Keratinocyte (primary cell): Measurements from ENCODE around the gene ATP13A3.

ENCODE experiments used
- EZH2 ChIP-seq: IDR thresholded peaks from one replicate; pipeline ENCODE4 v1.6.1; 2012; ENCODE audit warnings: inconsistent platforms, mild to moderate bottlenecking, low read length, moderate library complexity
- TF ChIP-seq, protein P1 (sequence below), 3 experiments: IDR thresholded peaks in 1 of 3; conservative IDR thresholded peaks in 1 of 3; optimal IDR thresholded peaks in 1 of 3; 2 replicates in 2 of 3; 3 replicates in 1 of 3; pipeline versions ENCODE3 to v1.5.1; 2011; ENCODE audit warnings: low read length in 3 of 3, mild to moderate bottlenecking in 3 of 3, moderate library complexity in 2 of 3, control low read depth in 1 of 3, inconsistent platforms in 1 of 3; ENCODE audit not compliant: insufficient read depth in 2 of 3; ENCODE audit errors: extremely low read depth in 1 of 3

- TF ChIP-seq, protein P1, sequence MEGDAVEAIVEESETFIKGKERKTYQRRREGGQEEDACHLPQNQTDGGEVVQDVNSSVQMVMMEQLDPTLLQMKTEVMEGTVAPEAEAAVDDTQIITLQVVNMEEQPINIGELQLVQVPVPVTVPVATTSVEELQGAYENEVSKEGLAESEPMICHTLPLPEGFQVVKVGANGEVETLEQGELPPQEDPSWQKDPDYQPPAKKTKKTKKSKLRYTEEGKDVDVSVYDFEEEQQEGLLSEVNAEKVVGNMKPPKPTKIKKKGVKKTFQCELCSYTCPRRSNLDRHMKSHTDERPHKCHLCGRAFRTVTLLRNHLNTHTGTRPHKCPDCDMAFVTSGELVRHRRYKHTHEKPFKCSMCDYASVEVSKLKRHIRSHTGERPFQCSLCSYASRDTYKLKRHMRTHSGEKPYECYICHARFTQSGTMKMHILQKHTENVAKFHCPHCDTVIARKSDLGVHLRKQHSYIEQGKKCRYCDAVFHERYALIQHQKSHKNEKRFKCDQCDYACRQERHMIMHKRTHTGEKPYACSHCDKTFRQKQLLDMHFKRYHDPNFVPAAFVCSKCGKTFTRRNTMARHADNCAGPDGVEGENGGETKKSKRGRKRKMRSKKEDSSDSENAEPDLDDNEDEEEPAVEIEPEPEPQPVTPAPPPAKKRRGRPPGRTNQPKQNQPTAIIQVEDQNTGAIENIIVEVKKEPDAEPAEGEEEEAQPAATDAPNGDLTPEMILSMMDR (optimal IDR thresholded peaks at IDR 0.05 in 1 of 3, IDR thresholded peaks at IDR 0.05 in 1 of 3, conservative IDR thresholded peaks at IDR 0.05 in 1 of 3; ENCODE audit: extremely low read depth in 1 of 3, insufficient read depth in 2 of 3, low read length in 3 of 3): no peak
- TF ChIP-seq EZH2: no peak
Measured at GRCh38 chr3:194425399-194425798, 61.4 kb downstream of the ATP13A3 start.
